Esophagus muscularis mucosa (tissue), 3 donors: ENCODE measurements around the gene TMEM225B.

Experiments
- CTCF ChIP-seq, 3 experiments: fragments of 200-600 bp in 2 of 3; fragments of 450-650 bp in 1 of 3; sonication (generic) in 2 of 3; IDR thresholded peaks; one replicate each; pipeline ENCODE4 v1.5.1; 2017 to 2019; ENCODE audit warnings: antibody characterized with exemption in 3 of 3, mild to moderate bottlenecking in 2 of 3, moderate library complexity in 1 of 3
- POLR2A ChIP-seq: fragments of 450-650 bp; IDR thresholded peaks from one replicate; pipeline ENCODE4 v1.6.1; 2017; ENCODE audit warnings: antibody characterized with exemption, moderate library complexity, mild to moderate bottlenecking, low read depth

- TF ChIP-seq POLR2A (no peak), CTCF (IDR thresholded peaks at IDR 0.05) (no peak)
Measured at GRCh38 chr7:99651290-99651689, 53.2 kb downstream of the TMEM225B start.
